ENCODE measurements around the gene NFIA.

DNA sequence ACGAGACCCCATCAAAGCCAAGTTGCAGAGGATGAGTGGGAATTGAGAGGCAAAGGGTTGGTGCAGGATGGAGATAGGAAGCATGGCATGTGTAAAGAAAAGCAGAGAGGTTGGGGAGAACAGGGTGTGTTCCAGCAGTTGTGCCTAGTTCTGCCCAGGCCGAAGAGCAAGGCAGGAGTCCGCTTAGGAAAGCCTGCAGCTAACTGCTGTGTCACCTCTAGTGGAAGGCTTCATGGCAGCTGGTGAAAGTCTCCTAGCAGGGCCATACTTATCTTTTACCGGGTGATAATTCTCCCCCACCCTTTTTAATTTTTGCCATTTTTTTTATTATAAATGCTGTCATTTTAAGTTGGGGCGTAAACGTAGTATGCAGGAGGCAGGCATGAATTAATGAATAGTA is 93.6 kb downstream of the NFIA start:
- TF ChIP-seq POLR2AphosphoS5 (IDR thresholded peaks at IDR 0.05) (no peak), POLR2A (IDR thresholded peaks at IDR 0.05) (no peak), CTCF (IDR thresholded peaks at IDR 0.05) (no peak)

Data from prostate gland (tissue), 2 donors.